D721Med (cell line): ENCODE measurements around the gene PSAPL1.
"Not testable (repeated sequence)": the region's sequence is repeated elsewhere in the genome, so short reads cannot be mapped to it uniquely, and the experiment has no call there.

Experiments
- DNase-seq: peaks from one replicate; pipeline ENCODE4 v3.0.0; 2011; ENCODE audit warnings: low spot score; ENCODE audit not compliant: insufficient read length
- FAIRE-seq: peaks from 2 replicates; lab custom pipeline; 2011; peaks lifted over from hg19 to GRCh38; lab: Jason Lieb, UNC
- TF ChIP-seq, protein P1 (sequence below): IDR thresholded peaks from 2 replicates; pipeline ENCODE4 v1.5.1; 2012; ENCODE audit warnings: mild to moderate bottlenecking, control low read depth; ENCODE audit not compliant: insufficient read depth; ENCODE audit errors: missing control alignments

The PSAPL1 gene

DNA sequence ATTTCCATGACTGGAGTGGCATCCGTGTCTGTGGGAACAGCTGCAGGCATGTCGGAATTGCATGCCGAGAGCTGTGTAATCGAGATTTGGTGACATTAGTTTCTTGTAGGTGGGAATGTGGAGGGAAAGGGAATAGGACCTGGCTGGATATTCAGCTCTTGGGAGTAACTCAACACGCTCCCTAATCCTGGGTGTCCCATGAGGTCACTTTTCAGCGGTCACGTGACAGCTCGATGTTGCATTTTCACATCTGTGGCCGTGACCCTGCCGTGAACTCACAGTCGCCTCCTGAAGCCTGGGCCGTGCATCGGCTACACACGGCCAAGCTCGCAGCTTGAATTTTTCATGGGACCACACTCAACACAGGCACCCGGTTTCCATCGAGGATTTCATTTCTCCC is 25.8 kb upstream of the PSAPL1 start:
- FAIRE-seq = no peak
- DNase-seq = no peak
- TF ChIP-seq, protein P1, sequence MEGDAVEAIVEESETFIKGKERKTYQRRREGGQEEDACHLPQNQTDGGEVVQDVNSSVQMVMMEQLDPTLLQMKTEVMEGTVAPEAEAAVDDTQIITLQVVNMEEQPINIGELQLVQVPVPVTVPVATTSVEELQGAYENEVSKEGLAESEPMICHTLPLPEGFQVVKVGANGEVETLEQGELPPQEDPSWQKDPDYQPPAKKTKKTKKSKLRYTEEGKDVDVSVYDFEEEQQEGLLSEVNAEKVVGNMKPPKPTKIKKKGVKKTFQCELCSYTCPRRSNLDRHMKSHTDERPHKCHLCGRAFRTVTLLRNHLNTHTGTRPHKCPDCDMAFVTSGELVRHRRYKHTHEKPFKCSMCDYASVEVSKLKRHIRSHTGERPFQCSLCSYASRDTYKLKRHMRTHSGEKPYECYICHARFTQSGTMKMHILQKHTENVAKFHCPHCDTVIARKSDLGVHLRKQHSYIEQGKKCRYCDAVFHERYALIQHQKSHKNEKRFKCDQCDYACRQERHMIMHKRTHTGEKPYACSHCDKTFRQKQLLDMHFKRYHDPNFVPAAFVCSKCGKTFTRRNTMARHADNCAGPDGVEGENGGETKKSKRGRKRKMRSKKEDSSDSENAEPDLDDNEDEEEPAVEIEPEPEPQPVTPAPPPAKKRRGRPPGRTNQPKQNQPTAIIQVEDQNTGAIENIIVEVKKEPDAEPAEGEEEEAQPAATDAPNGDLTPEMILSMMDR = no peak

DNA sequence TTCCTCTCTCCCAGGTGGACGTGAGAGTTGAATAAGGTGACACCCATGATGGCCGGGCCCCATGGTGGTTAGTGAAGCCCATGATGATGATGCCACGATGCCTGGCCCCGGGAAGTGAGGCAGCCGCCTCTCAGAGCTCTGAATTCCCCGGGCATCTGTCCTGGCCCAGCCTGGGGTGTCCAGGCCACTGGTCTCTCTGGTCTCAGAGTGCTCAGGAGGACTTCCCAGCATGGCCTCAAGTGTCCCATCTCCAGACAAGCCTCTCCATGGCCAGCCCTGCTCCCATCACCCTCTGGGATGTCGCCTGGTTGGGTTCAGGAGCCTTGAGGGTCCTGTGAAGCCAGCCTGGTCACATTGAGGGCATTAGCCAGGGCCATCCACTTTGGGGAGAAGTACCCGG is 24.7 kb upstream of the PSAPL1 start:
- DNase-seq (no peak), FAIRE-seq (no peak)
- TF ChIP-seq, protein P1 = no peak

DNA sequence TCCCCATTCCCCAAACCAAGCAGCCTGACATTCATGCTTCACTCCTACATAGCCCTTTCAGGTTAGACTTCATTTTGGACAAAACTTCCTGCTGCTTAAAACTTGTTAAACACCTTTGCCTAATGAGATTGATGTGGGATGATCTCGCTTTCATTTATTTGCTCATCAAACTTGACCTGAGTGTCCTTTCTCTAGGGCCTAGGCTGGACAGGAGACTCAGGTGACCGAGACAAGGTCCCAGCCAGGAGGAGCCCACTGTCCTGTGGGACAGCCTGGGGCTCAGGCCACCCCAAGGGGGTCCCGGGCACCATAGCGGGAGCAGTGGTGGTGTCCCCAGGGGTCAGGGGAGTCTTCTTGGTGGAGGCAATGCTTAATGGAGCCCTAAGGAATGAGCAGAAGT is 23.7 kb upstream of the PSAPL1 start:
- DNase-seq (no peak), FAIRE-seq (no peak)
- TF ChIP-seq, protein P1 = no peak

DNA sequence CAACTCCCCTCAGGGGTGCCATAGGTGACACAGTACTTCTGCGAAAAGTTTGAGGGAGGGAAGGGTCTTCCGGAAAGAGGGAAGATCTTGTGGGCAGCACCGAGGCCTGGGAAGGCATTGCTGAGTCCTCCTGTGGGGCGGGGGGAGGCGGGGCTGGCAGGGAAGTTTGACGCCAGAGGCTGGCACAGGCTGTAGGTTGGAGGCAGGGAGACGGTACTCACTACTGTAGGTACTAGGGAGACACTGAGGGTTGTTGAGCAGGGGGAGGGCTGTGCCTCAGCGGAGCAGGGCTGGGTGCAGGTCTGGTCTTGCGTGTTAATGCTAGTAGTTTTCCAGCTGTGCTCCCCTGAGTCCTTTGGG is 23.3 kb upstream of the PSAPL1 start:
- TF ChIP-seq, protein P1 = no peak
- DNase-seq = no peak
- no peak for FAIRE-seq

DNA sequence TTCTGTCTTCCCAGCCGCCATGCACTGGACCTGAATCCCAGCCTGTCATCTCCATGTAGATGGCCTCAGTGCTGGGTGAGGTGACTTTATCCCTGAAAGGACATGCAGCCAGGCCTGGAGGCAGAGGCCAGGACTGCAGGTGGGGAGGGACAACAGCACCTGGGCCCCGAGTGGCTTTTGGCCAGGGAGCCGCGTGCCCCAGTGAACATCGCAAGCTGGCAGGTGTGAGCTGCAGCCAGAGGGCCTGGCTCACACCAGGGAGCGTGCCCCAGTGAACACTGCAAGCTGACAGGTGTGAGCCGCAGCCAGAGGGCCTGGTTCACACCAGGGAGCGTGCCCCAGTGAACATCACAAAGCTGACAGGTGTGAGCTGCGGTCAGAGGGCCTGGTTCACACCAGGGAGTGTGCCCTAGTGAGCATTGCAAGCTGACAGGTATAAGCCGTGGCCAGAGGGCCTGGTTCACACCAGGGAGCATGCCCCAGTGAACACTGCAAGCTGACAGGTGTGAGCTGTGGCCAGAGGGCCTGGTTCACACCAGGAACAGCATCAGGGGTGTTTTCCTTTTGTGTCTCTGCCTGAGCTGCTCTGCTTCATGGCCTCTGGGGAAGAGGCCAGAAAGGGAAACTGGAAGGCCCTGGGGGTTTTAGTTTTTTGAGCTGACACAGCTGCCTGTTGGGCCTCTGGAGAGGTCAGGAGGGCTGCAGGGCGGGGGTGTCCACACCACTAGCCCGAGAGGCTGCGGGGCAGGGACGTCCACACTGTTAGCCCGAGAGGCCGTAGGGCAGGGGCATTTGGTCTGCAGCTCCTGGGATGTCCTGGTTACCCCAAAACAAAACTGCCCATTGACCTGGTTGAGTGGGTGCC is 22.7 kb upstream of the PSAPL1 start:
- TF ChIP-seq, protein P1 = no peak
- no peak for DNase-seq
- FAIRE-seq = no peak

DNA sequence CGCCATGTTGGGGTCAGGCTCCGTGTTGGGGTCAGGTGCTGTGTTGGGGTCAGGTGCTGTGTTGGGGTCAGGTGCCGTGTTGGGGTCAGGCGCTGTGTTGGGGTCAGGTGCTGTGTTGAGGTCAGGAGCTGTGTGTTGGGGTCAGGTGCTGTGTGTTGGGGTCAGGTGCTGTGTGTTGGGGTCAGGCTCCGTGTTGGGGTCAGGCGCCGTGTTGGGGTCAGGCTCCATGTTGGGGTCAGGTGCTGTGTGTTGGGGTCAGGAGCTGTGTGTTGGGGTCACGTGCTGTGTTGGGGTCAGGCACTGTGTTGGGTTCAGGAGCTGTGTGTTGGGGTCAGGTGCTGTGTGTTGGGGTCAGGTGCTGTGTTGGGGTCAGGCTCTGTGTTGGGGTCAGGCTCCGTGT is 18.1 kb upstream of the PSAPL1 start:
- FAIRE-seq, DNase-seq: not testable (repeated sequence)

DNA sequence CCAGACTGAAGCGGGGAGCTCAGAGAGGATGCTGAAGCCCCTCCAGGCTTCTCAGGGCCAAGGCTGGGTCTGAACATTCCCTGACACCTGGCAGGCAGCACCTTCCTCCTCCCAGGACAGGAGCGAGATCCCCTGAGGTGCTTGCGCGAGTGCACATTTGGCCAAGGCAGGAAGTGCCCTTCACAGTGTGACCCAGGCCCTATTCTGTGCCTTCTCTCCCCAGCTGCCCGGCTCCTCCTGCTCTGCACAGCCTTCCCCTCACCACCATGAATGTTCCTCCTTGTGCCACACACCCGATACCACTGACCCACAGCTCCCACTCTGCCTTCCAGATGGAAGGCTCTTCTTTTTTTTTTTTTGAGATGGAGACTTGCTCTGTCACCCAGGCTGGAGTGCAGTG is 17.1 kb upstream of the PSAPL1 start:
- DNase-seq = no peak
- FAIRE-seq = no peak
- TF ChIP-seq, protein P1 = no peak
